HepG2 (cell line): ENCODE results near the gene AGBL3. TPM values are rescaled to one million over a fixed set of nuclear protein-coding genes. Genes with fewer than 3 reads are reported as not detected.
A peak's percentile ranks its signal among the peaks of the same experiment; 100 is the strongest.

ENCODE experiments used
- CENPT ChIP-seq: sonication (generic); formaldehyde crosslinking; IDR thresholded peaks from 2 replicates; pipeline ENCODE4 v1.8.0; 2022; ENCODE audit warnings: low read depth, mild to moderate bottlenecking, moderate library complexity, missing genetic modification reagents
- CHD2 ChIP-seq: IDR thresholded peaks from 2 replicates; pipeline ENCODE4 v1.6.1; 2011; ENCODE audit warnings: low read depth, low read length, improper control_type of control experiment
- FOSL1 ChIP-seq: sonication (generic); formaldehyde crosslinking; IDR thresholded peaks from 2 replicates; pipeline ENCODE4 v1.9.0; 2021; ENCODE audit warnings: missing genetic modification reagents, borderline replicate concordance
- GATA4 ChIP-seq: sonication (generic); IDR thresholded peaks from 2 replicates; pipeline ENCODE4 v1.6.1; 2016; ENCODE audit warnings: antibody characterized with exemption, low read depth, borderline replicate concordance
- GTF2F1 ChIP-seq: fragments of 150-350 bp; IDR thresholded peaks from 2 replicates; pipeline ENCODE4 v1.6.1; 2014; ENCODE audit warnings: low read length
- HIVEP1 ChIP-seq: sonication (generic); formaldehyde crosslinking; IDR thresholded peaks from 2 replicates; pipeline ENCODE4 v1.4.0; 2020; ENCODE audit warnings: mild to moderate bottlenecking, missing genetic modification reagents
- HNRNPL ChIP-seq: fragments of 200-400 bp; formaldehyde crosslinking; IDR thresholded peaks from 2 replicates; pipeline ENCODE4 v1.6.1; 2017; ENCODE audit warnings: mild to moderate bottlenecking, low read depth, low read length
- JDP2 ChIP-seq: sonication (generic); formaldehyde crosslinking; IDR thresholded peaks from 2 replicates; pipeline ENCODE4 v1.8.1; 2022; ENCODE audit warnings: missing genetic modification reagents, borderline replicate concordance
- KDM4B ChIP-seq: sonication (generic); formaldehyde crosslinking; IDR thresholded peaks from 2 replicates; pipeline ENCODE4 v1.4.0; 2020; ENCODE audit warnings: missing genetic modification reagents
- KDM6A ChIP-seq: IDR thresholded peaks from 2 replicates; pipeline ENCODE4 v1.6.1; 2016; ENCODE audit warnings: low read depth
- NFIC ChIP-seq: IDR thresholded peaks from 2 replicates; pipeline ENCODE4 v1.6.1; 2012; ENCODE audit warnings: mild to moderate bottlenecking, low read length, inconsistent platforms
- NFKB2 ChIP-seq: sonication (generic); formaldehyde crosslinking; IDR thresholded peaks from 2 replicates; pipeline ENCODE4 v1.4.0; 2020; ENCODE audit warnings: missing genetic modification reagents, borderline replicate concordance
- ONECUT2 ChIP-seq: sonication (generic); formaldehyde crosslinking; IDR thresholded peaks from 2 replicates; pipeline ENCODE4 v1.4.0; 2020; ENCODE audit warnings: missing genetic modification reagents
- PAX8 ChIP-seq: sonication (generic); formaldehyde crosslinking; IDR thresholded peaks from 2 replicates; pipeline ENCODE4 v1.8.0; 2022; ENCODE audit warnings: mild to moderate bottlenecking, missing genetic modification reagents, borderline replicate concordance
- PBX3 ChIP-seq: sonication (generic); formaldehyde crosslinking; IDR thresholded peaks from 2 replicates; pipeline ENCODE4 v1.8.1; 2023; ENCODE audit warnings: missing genetic modification reagents, inconsistent platforms, borderline replicate concordance
- POLR2AphosphoS5 ChIP-seq: IDR thresholded peaks from 2 replicates; pipeline ENCODE4 v1.6.1; 2012; ENCODE audit warnings: low read depth, low read length
- PRPF4 ChIP-seq: fragments of 200-400 bp; formaldehyde crosslinking; IDR thresholded peaks from 2 replicates; pipeline ENCODE4 v1.6.1; 2016; ENCODE audit warnings: low read length, low read depth; ENCODE audit not compliant: poor library complexity, severe bottlenecking
- SIN3B ChIP-seq: fragments of 150-350 bp; IDR thresholded peaks from 2 replicates; pipeline ENCODE4 v1.6.1; 2014; ENCODE audit warnings: low read length
- SMARCE1 ChIP-seq: fragments of 450-650 bp; IDR thresholded peaks from 2 replicates; pipeline ENCODE4 v1.6.1; 2017; ENCODE audit warnings: borderline replicate concordance
- SNRNP70 ChIP-seq: fragments of 200-400 bp; formaldehyde crosslinking; IDR thresholded peaks from 2 replicates; pipeline ENCODE4 v1.6.1; 2017; ENCODE audit warnings: mild to moderate bottlenecking, low read depth, low read length, moderate library complexity
- SOX13 ChIP-seq, 3 experiments: fragments of 450-650 bp in 1 of 3; sonication (generic) in 1 of 3; formaldehyde crosslinking in 1 of 3; IDR thresholded peaks in 2 of 3; conservative IDR thresholded peaks in 1 of 3; 2 replicates each; pipeline versions ENCODE4 v1.5.0 to v1.6.1; 2016 to 2020; ENCODE audit warnings: antibody characterized with exemption in 1 of 3, mild to moderate bottlenecking in 1 of 3, missing compliant biosample characterization in 1 of 3, missing genetic modification reagents in 1 of 3, moderate library complexity in 1 of 3
- TP53 ChIP-seq: sonication (generic); formaldehyde crosslinking; conservative IDR thresholded peaks from 2 replicates; pipeline ENCODE4 v1.4.0; 2020; ENCODE audit warnings: missing genetic modification reagents
- ZNF136 ChIP-seq: sonication (generic); formaldehyde crosslinking; IDR thresholded peaks from 2 replicates; pipeline ENCODE4 v1.8.1; 2022; ENCODE audit warnings: low read depth, mild to moderate bottlenecking, moderate library complexity, missing genetic modification reagents
- ZNF17 ChIP-seq: sonication (generic); formaldehyde crosslinking; IDR thresholded peaks from 2 replicates; pipeline ENCODE4 v1.5.0; 2020; ENCODE audit warnings: mild to moderate bottlenecking, missing genetic modification reagents
- ZNF235 ChIP-seq: sonication (generic); formaldehyde crosslinking; IDR thresholded peaks from 2 replicates; pipeline ENCODE4 v1.8.1; 2023; ENCODE audit warnings: mild to moderate bottlenecking, missing genetic modification reagents, borderline replicate concordance
- ZNF501 ChIP-seq: sonication (generic); formaldehyde crosslinking; IDR thresholded peaks from 2 replicates; pipeline ENCODE4 v1.5.1; 2020; ENCODE audit warnings: mild to moderate bottlenecking, moderate library complexity, missing genetic modification reagents
- ZNF577 ChIP-seq: sonication (generic); formaldehyde crosslinking; IDR thresholded peaks from 2 replicates; pipeline ENCODE4 v1.4.0; 2020; ENCODE audit warnings: mild to moderate bottlenecking, low read depth, missing genetic modification reagents, borderline replicate concordance
- ZNF589 ChIP-seq: sonication (generic); formaldehyde crosslinking; conservative IDR thresholded peaks from 2 replicates; pipeline ENCODE4 v1.8.0; 2022; ENCODE audit warnings: mild to moderate bottlenecking, moderate library complexity, missing genetic modification reagents
- ZNF772 ChIP-seq: sonication (generic); formaldehyde crosslinking; IDR thresholded peaks from 2 replicates; pipeline ENCODE4 v1.5.0; 2020; ENCODE audit warnings: mild to moderate bottlenecking, missing genetic modification reagents
- ZNF790 ChIP-seq: sonication (generic); formaldehyde crosslinking; IDR thresholded peaks from 2 replicates; pipeline ENCODE4 v1.8.0; 2022; ENCODE audit warnings: missing genetic modification reagents, mild to moderate bottlenecking, borderline replicate concordance
- ZNF878 ChIP-seq: sonication (generic); formaldehyde crosslinking; IDR thresholded peaks from 2 replicates; pipeline ENCODE4 v1.8.1; 2023; ENCODE audit warnings: mild to moderate bottlenecking, missing genetic modification reagents, moderate library complexity
- ZSCAN25 ChIP-seq: sonication (generic); formaldehyde crosslinking; IDR thresholded peaks from 2 replicates; pipeline ENCODE4 v1.8.0; 2022; ENCODE audit warnings: mild to moderate bottlenecking, missing genetic modification reagents
- polyA plus RNA-seq, 8 experiments: library from polyadenylated mRNA; depleted of rRNA in 3 of 8; stranded (reverse) in 7 of 8; unstranded in 1 of 8; fragments of >200 nt; fragmentation: Illumina TruSeq in 4 of 8; extraction: Trizol in 4 of 8; gene quantifications; 2 replicates each; pipeline versions ENCODE4 v1.2.1 to v1.2.3, GENCODE V29; 2011 to 2016; ENCODE audit warnings: low read depth in 4 of 8, missing spikeins in 1 of 8, mixed read lengths in 1 of 8; ENCODE audit not compliant: insufficient read depth in 1 of 8
- total RNA-seq, 5 experiments: library from RNA; depleted of rRNA; stranded (reverse); fragments of >200 nt; fragmentation: Illumina TruSeq; extraction: Trizol; gene quantifications; 2 replicates each; pipeline ENCODE4 v1.2.3, GENCODE V29; 2016; ENCODE audit warnings: low read depth in 1 of 5

AGBL3 gene
- total and polyA plus RNA-seq, 2 of the 13 experiments (the other 11 are each of a cell fraction or from before 2014, with no cell fraction given) = 2.2 to 7.2 TPM

GRCh38 chr7:135147899-135148721 is 161.8 kb downstream of the AGBL3 start, which contains the start of gene TMEM140 (continued):
- TF ChIP-seq SOX13 (IDR thresholded peaks at IDR 0.05) (no peak), SOX13 (CRISPR knock-in tag; conservative IDR thresholded peaks at IDR 0.05 in 1 of 2, IDR thresholded peaks at IDR 0.05 in 1 of 2) (peak in 1 of 2 experiments; percentile 88; a peak in 2 of 4 replicates), ZNF17 (CRISPR knock-in tag) (no peak), PRPF4 (no peak), FOSL1 (CRISPR knock-in tag) (no peak), GATA4 (no peak), PBX3 (CRISPR knock-in tag) (no peak), POLR2AphosphoS5 (peak; percentile 60; the same call in 1 of the 2 replicates), KDM4B (0 out of 2 replicates have a peak, but pooled peaks have one; percentile 51), ZNF589 (CRISPR knock-in tag) (no peak), SIN3B (no peak), ZSCAN25 (CRISPR knock-in tag) (no peak), PAX8 (CRISPR knock-in tag) (no peak), KDM6A (CRISPR knock-in tag) (peak; percentile 76), CHD2 (no peak), SMARCE1 (no peak), CENPT (no peak), ZNF790 (CRISPR knock-in tag) (no peak), HNRNPL (no peak), GTF2F1 (no peak), NFKB2 (CRISPR knock-in tag) (no peak), ZNF878 (no peak; the same call in 1 of the 2 replicates), JDP2 (CRISPR knock-in tag) (no peak), ZNF577 (CRISPR knock-in tag) (no peak), HIVEP1 (CRISPR knock-in tag) (no peak), ZNF772 (0 out of 2 replicates have a peak, but pooled peaks have one; percentile 41), NFIC (peak; percentile 51), SNRNP70 (no peak), ZNF235 (no peak), ONECUT2 (peak; percentile 24; the same call in 1 of the 2 replicates), ZNF136 (CRISPR knock-in tag) (no peak), TP53 (CRISPR knock-in tag) (no peak; the same call in 1 of the 2 replicates), ZNF501 (CRISPR knock-in tag) (peak; percentile 71)
